ENCODE data around the gene VGLL3. TPM values are rescaled to one million over a fixed set of nuclear protein-coding genes. Genes with fewer than 3 reads are reported as not detected.

The VGLL3 gene
- total and polyA plus RNA-seq, 2 of the 4 experiments (the other 2 are of a cell fraction) = 46.2 to 97.3 TPM

DNA sequence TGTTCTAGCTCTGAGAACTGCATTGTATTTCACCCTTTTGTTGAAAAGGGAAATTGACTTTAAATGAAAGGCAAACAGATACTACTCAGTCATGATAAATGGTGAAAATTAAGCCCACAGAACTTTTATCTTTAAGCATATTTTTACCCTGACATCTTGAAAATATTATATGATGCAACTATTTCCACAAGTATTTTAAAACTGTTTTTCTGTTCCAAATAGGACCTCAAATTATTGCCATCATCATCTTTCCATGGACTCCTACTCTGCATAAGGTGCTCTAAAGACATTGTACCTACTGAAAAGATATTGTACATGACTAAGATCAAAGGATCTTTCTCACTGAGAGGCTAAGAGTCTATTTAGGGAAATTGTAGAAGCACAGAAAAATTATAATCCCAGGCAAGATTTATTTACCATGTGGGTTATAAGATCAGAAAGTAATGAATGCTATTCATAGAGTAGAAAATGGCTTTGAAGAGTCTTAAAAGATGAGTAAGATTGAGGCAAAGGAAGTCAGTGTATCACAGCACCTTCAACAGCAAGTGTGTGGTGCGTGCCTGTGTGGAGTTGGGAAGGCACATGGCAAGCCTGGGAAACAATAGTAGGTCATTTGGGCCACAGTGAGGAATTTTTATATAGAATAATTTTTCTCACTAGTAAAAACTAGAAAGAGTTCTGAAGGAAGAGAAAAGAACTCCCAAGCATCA, 68.8 kb downstream of the VGLL3 start:
- Histone ChIP-seq H2AFZ (replicated peaks; ENCODE audit: low read length, poor library complexity) (no peak overlapping the region), H2BK120ac (ENCODE audit: low read depth, low read length) (peak overlapping the region; percentile 26; the same call in 1 of the 2 replicates), H3K9ac (ENCODE audit: low read depth, low read length) (no peak overlapping the region), H3K56ac (ENCODE audit: extremely low read depth, insufficient read depth, low read length) (no peak overlapping the region), H2BK15ac (ENCODE audit: low read depth, low read length) (peak overlapping the region; percentile 5; the same call in 2 of the 3 replicates), H3K23ac (ENCODE audit: low read depth, low read length) (no peak overlapping the region), H3K4me2 (ENCODE audit: low read depth, low read length) (no peak overlapping the region), H3K27me3 (ENCODE audit: control insufficient read depth, insufficient read depth, low read length) (no peaks in the 10 kb centered on the region), H2AK5ac (ENCODE audit: low read depth, low read length) (peak overlapping the region; percentile 54), H2BK20ac (ENCODE audit: low read depth, low read length) (no peak overlapping the region), H2AK9ac (replicated peaks; ENCODE audit: low read depth, low read length, poor library complexity) (no peak overlapping the region), H3K36me3 (ENCODE audit: control insufficient read depth, insufficient read depth, low read length) (no peaks in the 10 kb centered on the region), H3K18ac (ENCODE audit: low read depth, low read length) (peak overlapping the region; percentile 76), H3K4me3 (ENCODE audit: insufficient read depth, low read depth, low read length) (no peak overlapping the region), H3K14ac (replicated peaks; ENCODE audit: low read depth, low read length) (no peak overlapping the region), H4K8ac (ENCODE audit: low read depth in 2 of 2, low read length in 2 of 2) (peak overlapping the region; percentile 38 to 62; a peak in 3 of 4 replicates), H3K79me1 (ENCODE audit: low read depth in 1 of 2, low read length in 2 of 2) (no peaks in the 10 kb centered on the region), H4K5ac (ENCODE audit: low read depth, low read length) (peak overlapping the region; percentile 52), H2BK5ac (ENCODE audit: low read depth, low read length, poor library complexity, severe bottlenecking) (peak overlapping the region; percentile 77), H3K9me3 (ENCODE audit: control insufficient read depth, insufficient read depth, low read length) (no peaks in the 10 kb centered on the region), H3K4me1 (ENCODE audit: control insufficient read depth, insufficient read depth, low read length) (peaks cover 4% of the 10 kb centered on the region), H3K9me1 (ENCODE audit: insufficient read depth, low read length) (peaks cover 4% of the 10 kb centered on the region), H4K20me1 (ENCODE audit: insufficient read depth, low read length) (no peaks in the 10 kb centered on the region), H4K91ac (ENCODE audit: insufficient read depth, low read depth, low read length) (peak overlapping the region; percentile 81), H3K27ac (ENCODE audit: insufficient read depth, low read length) (peak overlapping the region; percentile 68; the same call in 1 of the 2 replicates), H3K4ac (ENCODE audit: low read depth, low read length) (peak overlapping the region; percentile 29; the same call in 1 of the 2 replicates)
- no CpG with 5 or more reads among the region's 1 CpG for WGBS, 2 experiments (ENCODE audit: extremely low coverage in 2 of 2, insufficient read length in 1 of 2)
- TF ChIP-seq NFE2L2 (IDR thresholded peaks at IDR 0.05; ENCODE audit: low read depth, low read length) = no peak
- TF ChIP-seq CEBPB (IDR thresholded peaks at IDR 0.05; ENCODE audit: low read depth, low read length) = peak; percentile 65; the same call in 1 of the 2 replicates
- TF ChIP-seq RCOR1 (IDR thresholded peaks at IDR 0.05; ENCODE audit: insufficient replicate concordance, low read length) = no peak
- no peak for TF ChIP-seq RFX5 (IDR thresholded peaks at IDR 0.05; ENCODE audit: low read depth, low read length)
- TF ChIP-seq FOS (IDR thresholded peaks at IDR 0.05; ENCODE audit: low read depth, low read length) = no peak
- TF ChIP-seq, protein P1, sequence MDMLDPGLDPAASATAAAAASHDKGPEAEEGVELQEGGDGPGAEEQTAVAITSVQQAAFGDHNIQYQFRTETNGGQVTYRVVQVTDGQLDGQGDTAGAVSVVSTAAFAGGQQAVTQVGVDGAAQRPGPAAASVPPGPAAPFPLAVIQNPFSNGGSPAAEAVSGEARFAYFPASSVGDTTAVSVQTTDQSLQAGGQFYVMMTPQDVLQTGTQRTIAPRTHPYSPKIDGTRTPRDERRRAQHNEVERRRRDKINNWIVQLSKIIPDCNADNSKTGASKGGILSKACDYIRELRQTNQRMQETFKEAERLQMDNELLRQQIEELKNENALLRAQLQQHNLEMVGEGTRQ (IDR thresholded peaks at IDR 0.05; ENCODE audit: low read depth, low read length) = no peak
- peak; percentile 39 for DNase-seq
- no TSS peak for BruUV-seq (replicated peaks)
- intact Hi-C loops (cut with micrococcal nuclease) (no loop called here), dilution Hi-C loops (cut with HindIII; ENCODE audit: low sequenced_read_pairs, unreplicated experiment) (no loop called here), in situ Hi-C loops (cut with MboI; ENCODE audit: low sequenced_read_pairs) (no loop called here)
- ATAC-seq (ENCODE audit: low read depth) = peak; percentile 36; the same call in 1 of the 2 replicates
- POLR2A ChIA-PET (ENCODE audit: unreplicated experiment) = no interaction called here
- CTCF ChIA-PET = no interaction called here
